Measurements from ENCODE around the gene TBC1D24. TPM values are rescaled to one million over a fixed set of nuclear protein-coding genes. Genes with fewer than 3 reads are reported as not detected.

Gene TBC1D24
- total and polyA plus RNA-seq, 4 donors: 9.0 to 35.7 (median 23.3) TPM

GRCh38 chr16:2528161-2529060 lies 53.5 kb downstream of the TBC1D24 start:
- Histone ChIP-seq H3K27ac (ENCODE audit: low read depth in 1 of 2, low read length in 1 of 2) (no peak overlapping the region), H3K36me3 (ENCODE audit: control insufficient read depth in 4 of 4, insufficient read depth in 4 of 4, low read length in 4 of 4) (peaks cover 3 to 50% (median 13%) of the 10 kb centered on the region in 4 donors), H3K4me3 (no peak overlapping the region), H3K4me1 (ENCODE audit: control insufficient read depth in 5 of 5, insufficient read depth in 5 of 5, low read length in 5 of 5) (peaks cover 0 to 12% (median 2%) of the 10 kb centered on the region in 5 donors), H3K27me3 (ENCODE audit: control insufficient read depth in 3 of 3, insufficient read depth in 3 of 3, low read length in 2 of 3) (no peaks in the 10 kb centered on the region), H3K9me3 (ENCODE audit: control insufficient read depth in 4 of 4, insufficient read depth in 3 of 4, low read length in 3 of 4) (no peaks in the 10 kb centered on the region), H3K9ac (ENCODE audit: insufficient read depth in 1 of 2, low read length in 2 of 2) (no peak overlapping the region)
- ATAC-seq (ENCODE audit: insufficient read depth, low FRiP score) (no peak), DNase-seq (peak in 1 of 3 donors; percentile 5)
- WGBS, 2 donors: 95 to 96% methylated on average over 36 of the region's 36 CpGs
- TF ChIP-seq CTCF (IDR thresholded peaks at IDR 0.05; ENCODE audit: control extremely low read depth, extremely low read depth): no peak

GRCh38 chr16:2529061-2529931 lies 54.4 kb downstream of the TBC1D24 start:
- Histone ChIP-seq H3K4me1 (ENCODE audit: control insufficient read depth in 5 of 5, insufficient read depth in 5 of 5, low read length in 5 of 5) (peaks cover 0 to 12% (median 2%) of the 10 kb centered on the region in 5 donors), H3K36me3 (ENCODE audit: control insufficient read depth in 4 of 4, insufficient read depth in 4 of 4, low read length in 4 of 4) (peaks cover under 1 to 41% (median 10%) of the 10 kb centered on the region in 4 donors), H3K27ac (ENCODE audit: low read depth in 1 of 2, low read length in 1 of 2) (no peak overlapping the region), H3K27me3 (ENCODE audit: control insufficient read depth in 3 of 3, insufficient read depth in 3 of 3, low read length in 2 of 3) (no peaks in the 10 kb centered on the region), H3K4me3 (no peak overlapping the region), H3K9ac (ENCODE audit: insufficient read depth in 1 of 2, low read length in 2 of 2) (no peak overlapping the region), H3K9me3 (ENCODE audit: control insufficient read depth in 4 of 4, insufficient read depth in 3 of 4, low read length in 3 of 4) (no peaks in the 10 kb centered on the region)
- no peak for TF ChIP-seq CTCF (IDR thresholded peaks at IDR 0.05; ENCODE audit: control extremely low read depth, extremely low read depth)
- WGBS, 2 donors: 91 to 94% methylated on average over 32 of the region's 32 CpGs
- no peak for ATAC-seq (ENCODE audit: insufficient read depth, low FRiP score)
- peak in 1 of 3 donors; percentile 7 for DNase-seq

GRCh38 chr16:2529961-2530628 lies 55.2 kb downstream of the TBC1D24 start:
- H3K27me3 ChIP-seq (ENCODE audit: control insufficient read depth in 3 of 3, insufficient read depth in 3 of 3, low read length in 2 of 3): no peaks in the 10 kb centered on the region
- no peak for TF ChIP-seq CTCF (IDR thresholded peaks at IDR 0.05; ENCODE audit: control extremely low read depth, extremely low read depth)
- DNase-seq (no peak), ATAC-seq (ENCODE audit: insufficient read depth, low FRiP score) (no peak)
- no peak overlapping the region for H3K4me3 ChIP-seq
- H3K36me3 ChIP-seq (ENCODE audit: control insufficient read depth in 4 of 4, insufficient read depth in 4 of 4, low read length in 4 of 4): peaks cover 0 to 33% (median 8%) of the 10 kb centered on the region in 4 donors
- H3K27ac ChIP-seq (ENCODE audit: low read depth in 1 of 2, low read length in 1 of 2): no peak overlapping the region
- H3K9me3 ChIP-seq (ENCODE audit: control insufficient read depth in 4 of 4, insufficient read depth in 3 of 4, low read length in 3 of 4): no peaks in the 10 kb centered on the region
- 91 to 93% methylated on average over 14 to 15 of the region's 15 CpGs for WGBS, 2 donors
- peaks cover 0 to 12% (median 2%) of the 10 kb centered on the region in 5 donors for H3K4me1 ChIP-seq (ENCODE audit: control insufficient read depth in 5 of 5, insufficient read depth in 5 of 5, low read length in 5 of 5)
- no peak overlapping the region for H3K9ac ChIP-seq (ENCODE audit: insufficient read depth in 1 of 2, low read length in 2 of 2)

Measured in lung (tissue), 12 donors.